Neural progenitor cell (in vitro differentiated cells): ENCODE measurements around the gene GMDS.

Experiments
- CTCF ChIP-seq: fragments of 200-600 bp; sonication (generic); IDR thresholded peaks from 2 replicates; pipeline ENCODE4 v1.5.1; 2017; ENCODE audit warnings: antibody characterized with exemption, mild to moderate bottlenecking
- EZH2 ChIP-seq: fragments of 200-600 bp; sonication (generic); IDR thresholded peaks from 2 replicates; pipeline ENCODE4 v1.6.1; 2017; ENCODE audit warnings: antibody characterized with exemption, mild to moderate bottlenecking, moderate library complexity
- EZH2phosphoT487 ChIP-seq: fragments of 200-600 bp; sonication (generic); IDR thresholded peaks from 2 replicates; pipeline ENCODE4 v1.6.1; 2017; ENCODE audit warnings: antibody characterized with exemption

- TF ChIP-seq EZH2: no peak
- TF ChIP-seq EZH2phosphoT487: no peak
- TF ChIP-seq CTCF: no peak
Measured at GRCh38 chr6:2242311-2242710, 3.1 kb downstream of the GMDS start.
